A549 (cell line): ENCODE results near the gene LEFTY1.

Source experiments
- CBX2 ChIP-seq: fragments of 200-600 bp; sonication (generic); IDR thresholded peaks from 2 replicates; pipeline ENCODE4 v1.6.1; 2016; ENCODE audit warnings: low read depth, mild to moderate bottlenecking, borderline replicate concordance
- CEBPB ChIP-seq, 2 experiments: fragments of >200 bp in 1 of 2; sonication (Bioruptor Twin) in 1 of 2; formaldehyde crosslinking in 1 of 2; IDR thresholded peaks; 2 replicates each; pipeline ENCODE4 v1.6.1; 2012 to 2016
- HOXA7 ChIP-seq: fragments of 250-450 bp; sonication (Bioruptor Pico); IDR thresholded peaks from 2 replicates; pipeline ENCODE4 v1.5.0; 2020; ENCODE audit warnings: mild to moderate bottlenecking, moderate library complexity
- JUN ChIP-seq, 2 experiments: fragments of >200 bp; sonication (Bioruptor Twin); formaldehyde crosslinking; IDR thresholded peaks; 2 replicates in 1 of 2; 3 replicates in 1 of 2; pipeline ENCODE4 v1.6.1; 2016 to 2017
- MYC ChIP-seq: IDR thresholded peaks from 2 replicates; pipeline ENCODE4 v1.6.1; 2012; ENCODE audit warnings: mild to moderate bottlenecking, inconsistent platforms, low read length, improper control_type of control experiment, borderline replicate concordance
- POLR2A ChIP-seq: IDR thresholded peaks from 2 replicates; pipeline ENCODE4 v1.6.1; 2012; ENCODE audit warnings: mild to moderate bottlenecking, low read length
- RFX5 ChIP-seq: fragments of 450-650 bp; IDR thresholded peaks from 2 replicates; pipeline ENCODE4 v1.7.1; 2014; ENCODE audit warnings: antibody characterized with exemption, mild to moderate bottlenecking, moderate library complexity
- SMC3 ChIP-seq: fragments of >200 bp; sonication (Bioruptor Twin); formaldehyde crosslinking; IDR thresholded peaks from 3 replicates; pipeline ENCODE4 v1.6.1; 2018; ENCODE audit warnings: inconsistent platforms
- ZFP36 ChIP-seq: fragments of 450-650 bp; IDR thresholded peaks from 2 replicates; pipeline ENCODE4 v1.6.1; 2014; ENCODE audit warnings: borderline replicate concordance; ENCODE audit not compliant: partially characterized antibody
- TF ChIP-seq, protein P1 (sequence below): fragments of 450-650 bp; IDR thresholded peaks from 2 replicates; pipeline ENCODE4 v1.6.1; 2014; ENCODE audit warnings: antibody characterized with exemption
- TF ChIP-seq, protein P2 (sequence below): fragments of >200 bp; sonication (Bioruptor Twin); formaldehyde crosslinking; IDR thresholded peaks from 3 replicates; pipeline ENCODE4 v1.5.1; 2016
- TF ChIP-seq, protein P3 (sequence below): fragments of 250-450 bp; sonication (Bioruptor Pico); IDR thresholded peaks from 2 replicates; pipeline ENCODE4 v1.5.0; 2020; ENCODE audit warnings: low read depth, mild to moderate bottlenecking, moderate library complexity

DNA sequence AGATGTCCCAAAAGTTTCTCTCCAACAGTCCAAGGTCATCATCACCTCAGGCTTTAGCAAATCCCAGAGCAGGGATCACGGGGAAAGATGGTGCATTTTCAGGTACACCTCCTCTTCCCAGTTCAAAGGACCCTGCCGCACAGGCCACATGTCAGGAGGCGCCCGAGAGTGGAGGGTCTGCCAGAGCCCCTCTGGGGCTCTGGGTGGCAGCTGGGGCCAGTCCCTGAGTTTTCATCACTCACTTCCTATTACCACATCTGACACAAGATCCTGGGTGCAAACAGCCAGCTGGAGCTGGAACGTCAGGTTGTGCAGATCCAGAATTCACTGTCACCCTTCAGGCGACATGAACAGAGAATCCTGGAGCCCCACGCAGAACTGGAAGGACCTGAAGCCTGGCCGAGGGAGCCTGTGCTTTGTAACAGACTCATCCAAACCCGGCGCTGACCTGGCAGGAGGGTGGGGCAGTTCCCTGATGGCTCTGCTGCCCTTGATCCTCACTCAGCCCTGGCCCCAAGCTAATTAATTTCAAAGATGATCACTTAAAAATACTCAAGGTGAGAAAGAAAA is 15.6 kb downstream of the LEFTY1 start:
- no peak for TF ChIP-seq SMC3
- TF ChIP-seq POLR2A = no peak
- TF ChIP-seq, protein P1, sequence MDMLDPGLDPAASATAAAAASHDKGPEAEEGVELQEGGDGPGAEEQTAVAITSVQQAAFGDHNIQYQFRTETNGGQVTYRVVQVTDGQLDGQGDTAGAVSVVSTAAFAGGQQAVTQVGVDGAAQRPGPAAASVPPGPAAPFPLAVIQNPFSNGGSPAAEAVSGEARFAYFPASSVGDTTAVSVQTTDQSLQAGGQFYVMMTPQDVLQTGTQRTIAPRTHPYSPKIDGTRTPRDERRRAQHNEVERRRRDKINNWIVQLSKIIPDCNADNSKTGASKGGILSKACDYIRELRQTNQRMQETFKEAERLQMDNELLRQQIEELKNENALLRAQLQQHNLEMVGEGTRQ = no peak
- TF ChIP-seq, protein P2, sequence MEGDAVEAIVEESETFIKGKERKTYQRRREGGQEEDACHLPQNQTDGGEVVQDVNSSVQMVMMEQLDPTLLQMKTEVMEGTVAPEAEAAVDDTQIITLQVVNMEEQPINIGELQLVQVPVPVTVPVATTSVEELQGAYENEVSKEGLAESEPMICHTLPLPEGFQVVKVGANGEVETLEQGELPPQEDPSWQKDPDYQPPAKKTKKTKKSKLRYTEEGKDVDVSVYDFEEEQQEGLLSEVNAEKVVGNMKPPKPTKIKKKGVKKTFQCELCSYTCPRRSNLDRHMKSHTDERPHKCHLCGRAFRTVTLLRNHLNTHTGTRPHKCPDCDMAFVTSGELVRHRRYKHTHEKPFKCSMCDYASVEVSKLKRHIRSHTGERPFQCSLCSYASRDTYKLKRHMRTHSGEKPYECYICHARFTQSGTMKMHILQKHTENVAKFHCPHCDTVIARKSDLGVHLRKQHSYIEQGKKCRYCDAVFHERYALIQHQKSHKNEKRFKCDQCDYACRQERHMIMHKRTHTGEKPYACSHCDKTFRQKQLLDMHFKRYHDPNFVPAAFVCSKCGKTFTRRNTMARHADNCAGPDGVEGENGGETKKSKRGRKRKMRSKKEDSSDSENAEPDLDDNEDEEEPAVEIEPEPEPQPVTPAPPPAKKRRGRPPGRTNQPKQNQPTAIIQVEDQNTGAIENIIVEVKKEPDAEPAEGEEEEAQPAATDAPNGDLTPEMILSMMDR = no peak
- no peak for TF ChIP-seq JUN (IDR thresholded peaks at IDR 0.05)
- TF ChIP-seq MYC = no peak
- no peak for TF ChIP-seq RFX5
- no peak for TF ChIP-seq CBX2
- TF ChIP-seq CEBPB (IDR thresholded peaks at IDR 0.05) = no peak
- TF ChIP-seq, protein P3, sequence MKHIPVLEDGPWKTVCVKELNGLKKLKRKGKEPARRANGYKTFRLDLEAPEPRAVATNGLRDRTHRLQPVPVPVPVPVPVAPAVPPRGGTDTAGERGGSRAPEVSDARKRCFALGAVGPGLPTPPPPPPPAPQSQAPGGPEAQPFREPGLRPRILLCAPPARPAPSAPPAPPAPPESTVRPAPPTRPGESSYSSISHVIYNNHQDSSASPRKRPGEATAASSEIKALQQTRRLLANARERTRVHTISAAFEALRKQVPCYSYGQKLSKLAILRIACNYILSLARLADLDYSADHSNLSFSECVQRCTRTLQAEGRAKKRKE (CRISPR knock-in tag) = no peak
- TF ChIP-seq ZFP36 = no peak
- no peak for TF ChIP-seq HOXA7 (CRISPR knock-in tag)
